Activated CD4-positive, alpha-beta T cell treated with anti-CD3 and anti-CD28 coated beads, Interleukin-2, amount 10 ng/mL, durations not matched to agents 7 days and 5 days (primary cell): ENCODE results near the gene PIK3R5. TPM values are rescaled to one million over a fixed set of nuclear protein-coding genes. Genes with fewer than 3 reads are reported as not detected.
A peak's percentile ranks its signal among the peaks of the same experiment; 100 is the strongest.

ENCODE experiments used
- CTCF ChIA-PET: fragments of 350-600 bp; sonication (Branson Sonifier 250); formaldehyde crosslinking; loops from one replicate; lab custom pipeline; 2021; ENCODE audit warnings: antibody characterized with exemption; lab: Charles Lee
- POLR2A ChIA-PET: fragments of 350-600 bp; sonication (Branson Sonifier 250); formaldehyde crosslinking; loops from one replicate; lab custom pipeline; 2021; ENCODE audit warnings: antibody characterized with exemption; lab: Charles Lee
- DNase-seq: peaks from one replicate; pipeline ENCODE4 v3.0.0-alpha.2; 2020
- H3K27ac Mint-ChIP-seq: one replicate; pipeline ENCODE4 v1.8.0; 2021; ENCODE audit warnings: mild to moderate bottlenecking, moderate library complexity, mixed read lengths
- H3K27me3 Mint-ChIP-seq: one replicate; pipeline ENCODE4 v1.8.0; 2021; ENCODE audit warnings: mixed read lengths
- H3K36me3 Mint-ChIP-seq: one replicate; pipeline ENCODE4 v1.8.0; 2021; ENCODE audit warnings: low read depth, mixed read lengths
- H3K4me1 Mint-ChIP-seq: one replicate; pipeline ENCODE4 v1.8.0; 2021; ENCODE audit warnings: mixed read lengths
- H3K4me3 Mint-ChIP-seq: one replicate; pipeline ENCODE4 v1.8.0; 2021; ENCODE audit warnings: mild to moderate bottlenecking, moderate library complexity, mixed read lengths
- H3K9me3 Mint-ChIP-seq: one replicate; pipeline ENCODE4 v1.8.0; 2021; ENCODE audit warnings: mixed read lengths
- total RNA-seq, 2 experiments: library from RNA; stranded (reverse); gene quantifications; one replicate each; pipeline ENCODE4 v1.2.3, GENCODE V29; 2021

PIK3R5 gene
- total RNA-seq, 2 experiments from 2014 or later = 73.4 to 77.6 TPM

GRCh38 chr17:8976638-8977037 is 11.1 kb upstream of the PIK3R5 start:
- POLR2A ChIA-PET = no interaction called here
- no peaks in the 10 kb centered on the region for H3K4me1 Mint-ChIP-seq

GRCh38 chr17:8975091-8975725 is 9.7 kb upstream of the PIK3R5 start:
- Mint-ChIP-seq H3K27ac (no peak overlapping the region), H3K4me3 (no peak overlapping the region), H3K9me3 (peaks cover 7% of the 10 kb centered on the region), H3K27me3 (no peaks in the 10 kb centered on the region), H3K4me1 (no peaks in the 10 kb centered on the region), H3K36me3 (no peaks in the 10 kb centered on the region)
- CTCF ChIA-PET = interaction anchor here (0.6 kb wide), 1 partner anchor 117 kb away, joined by 3 read pairs; no protein-coding TSS in a partner anchor
- DNase-seq = no peak
- POLR2A ChIA-PET = no interaction called here

More at GRCh38 chr17:8976638-8977037, 11.1 kb upstream of the PIK3R5 start:
- no peak for DNase-seq
- no peak overlapping the region for H3K27ac Mint-ChIP-seq
- no peaks in the 10 kb centered on the region for H3K27me3 Mint-ChIP-seq
- H3K9me3 Mint-ChIP-seq = peaks cover 4% of the 10 kb centered on the region
- H3K4me3 Mint-ChIP-seq = no peak overlapping the region
- no peaks in the 10 kb centered on the region for H3K36me3 Mint-ChIP-seq
- CTCF ChIA-PET = no interaction called here

- Mint-ChIP-seq H3K4me1 (peaks cover 24% of the 10 kb centered on the region), H3K4me3 (no peak overlapping the region), H3K27ac (no peak overlapping the region), H3K27me3 (no peaks in the 10 kb centered on the region), H3K36me3 (peaks cover 14% of the 10 kb centered on the region), H3K9me3 (peaks cover 18% of the 10 kb centered on the region)
- ChIA-PET CTCF (interaction anchor here (1.0 kb wide), 1 partner anchor 24 kb away, joined by 3 read pairs; no protein-coding TSS in a partner anchor), POLR2A (no interaction called here)
- DNase-seq = no peak
Measured at GRCh38 chr17:8969901-8970300, 4.4 kb upstream of the PIK3R5 start.

GRCh38 chr17:8968503-8968902 is 3.0 kb upstream of the PIK3R5 start:
- Mint-ChIP-seq H3K27me3 (no peaks in the 10 kb centered on the region), H3K4me3 (no peak overlapping the region), H3K9me3 (peaks cover 18% of the 10 kb centered on the region), H3K36me3 (peaks cover 24% of the 10 kb centered on the region), H3K4me1 (peaks cover 30% of the 10 kb centered on the region), H3K27ac (no peak overlapping the region)
- ChIA-PET CTCF (no interaction called here), POLR2A (no interaction called here)
- DNase-seq = no peak

GRCh38 chr17:8967861-8968260 is 2.4 kb upstream of the PIK3R5 start:
- H3K4me3 Mint-ChIP-seq = no peak overlapping the region
- no peaks in the 10 kb centered on the region for H3K27me3 Mint-ChIP-seq
- ChIA-PET POLR2A (no interaction called here), CTCF (no interaction called here)
- H3K9me3 Mint-ChIP-seq = peaks cover 18% of the 10 kb centered on the region
- DNase-seq = no peak
- H3K36me3 Mint-ChIP-seq = peaks cover 31% of the 10 kb centered on the region
- peaks cover 36% of the 10 kb centered on the region for H3K4me1 Mint-ChIP-seq
- H3K27ac Mint-ChIP-seq = peak overlapping the region; percentile 21

GRCh38 chr17:8966926-8967325 is 1.4 kb upstream of the PIK3R5 start:
- peaks cover 18% of the 10 kb centered on the region for H3K9me3 Mint-ChIP-seq
- peaks cover 37% of the 10 kb centered on the region for H3K36me3 Mint-ChIP-seq
- H3K27ac Mint-ChIP-seq = no peak overlapping the region

GRCh38 chr17:8964801-8965393 is 610 bp downstream of the PIK3R5 start:
- H3K27me3 Mint-ChIP-seq = no peaks in the 10 kb centered on the region
- CTCF ChIA-PET = interaction anchor here (1.2 to 1.8 kb wide), 3 partner anchors 8 to 64 kb away, joined by 3 to 6 read pairs (median 3); no protein-coding TSS in a partner anchor
- H3K36me3 Mint-ChIP-seq = peaks cover 56% of the 10 kb centered on the region
- POLR2A ChIA-PET = interaction anchor here (2.1 kb wide), 1 partner anchor 23 kb away, joined by 6 read pairs; no protein-coding TSS in a partner anchor
- peaks cover 13% of the 10 kb centered on the region for H3K9me3 Mint-ChIP-seq
- H3K4me1 Mint-ChIP-seq = peaks cover 64% of the 10 kb centered on the region
- peak; percentile 51 for DNase-seq
- peak overlapping the region; percentile 97 for H3K4me3 Mint-ChIP-seq
- peak overlapping the region; percentile 98 for H3K27ac Mint-ChIP-seq

More at GRCh38 chr17:8966926-8967325, 1.4 kb upstream of the PIK3R5 start:
- no peak for DNase-seq
- ChIA-PET CTCF (no interaction called here), POLR2A (no interaction called here)
- peak overlapping the region; percentile 97 for H3K4me3 Mint-ChIP-seq
- H3K27me3 Mint-ChIP-seq = no peaks in the 10 kb centered on the region
- H3K4me1 Mint-ChIP-seq = peaks cover 46% of the 10 kb centered on the region

GRCh38 chr17:8963647-8964258 is 1.8 kb downstream of the PIK3R5 start:
- peaks cover 67% of the 10 kb centered on the region for H3K36me3 Mint-ChIP-seq
- H3K27ac Mint-ChIP-seq = peak overlapping the region; percentile 89
- no peak for DNase-seq
- peaks cover 11% of the 10 kb centered on the region for H3K9me3 Mint-ChIP-seq
- CTCF ChIA-PET = interaction anchor here (0.5 to 1.8 kb wide), 10 partner anchors 9 to 950 kb away, joined by 3 to 6 read pairs (median 4); no protein-coding TSS in a partner anchor
- H3K4me3 Mint-ChIP-seq = peak overlapping the region; percentile 97
- no peaks in the 10 kb centered on the region for H3K27me3 Mint-ChIP-seq
- H3K4me1 Mint-ChIP-seq = peaks cover 75% of the 10 kb centered on the region
- POLR2A ChIA-PET = interaction anchor here (0.5 kb wide), 1 partner anchor 8 kb away, joined by 3 read pairs; no protein-coding TSS in a partner anchor

GRCh38 chr17:8963014-8963413 is 2.5 kb downstream of the PIK3R5 start:
- no peak for DNase-seq
- POLR2A ChIA-PET = no interaction called here
- CTCF ChIA-PET = interaction anchor here (0.5 to 1.8 kb wide), 8 partner anchors 8 to 949 kb away, joined by 3 to 6 read pairs (median 5); no protein-coding TSS in a partner anchor
- H3K4me3 Mint-ChIP-seq = peak overlapping the region; percentile 97
- peaks cover 78% of the 10 kb centered on the region for H3K4me1 Mint-ChIP-seq
- H3K9me3 Mint-ChIP-seq = peaks cover 5% of the 10 kb centered on the region
- peaks cover 69% of the 10 kb centered on the region for H3K36me3 Mint-ChIP-seq
- H3K27ac Mint-ChIP-seq = peak overlapping the region; percentile 89
- no peaks in the 10 kb centered on the region for H3K27me3 Mint-ChIP-seq

- POLR2A ChIA-PET = no interaction called here
- Mint-ChIP-seq H3K36me3 (peaks cover 73% of the 10 kb centered on the region), H3K27me3 (no peaks in the 10 kb centered on the region), H3K27ac (peak overlapping the region; percentile 48), H3K4me3 (no peak overlapping the region), H3K9me3 (no peaks in the 10 kb centered on the region), H3K4me1 (peaks cover 78% of the 10 kb centered on the region)
- no peak for DNase-seq
- CTCF ChIA-PET = interaction anchor here (1.1 to 1.2 kb wide), 2 partner anchors 13 to 22 kb away, joined by 4 to 5 read pairs; no protein-coding TSS in a partner anchor
Measured at GRCh38 chr17:8961829-8962228, 3.7 kb downstream of the PIK3R5 start.

- H3K4me1 Mint-ChIP-seq = peaks cover 84% of the 10 kb centered on the region
- CTCF ChIA-PET = interaction anchor here (0.6 to 1.1 kb wide), 2 partner anchors 20 to 25 kb away, joined by 3 to 4 read pairs; no protein-coding TSS in a partner anchor
- no peaks in the 10 kb centered on the region for H3K27me3 Mint-ChIP-seq
- POLR2A ChIA-PET = no interaction called here
- DNase-seq = no peak
- H3K9me3 Mint-ChIP-seq = no peaks in the 10 kb centered on the region
- H3K4me3 Mint-ChIP-seq = peak overlapping the region; percentile 15
- peak overlapping the region; percentile 81 for H3K27ac Mint-ChIP-seq
- H3K36me3 Mint-ChIP-seq = peaks cover 79% of the 10 kb centered on the region
Measured at GRCh38 chr17:8960325-8961140, 5.0 kb downstream of the PIK3R5 start.

GRCh38 chr17:8959312-8959918 is 6.1 kb downstream of the PIK3R5 start:
- H3K36me3 Mint-ChIP-seq = peaks cover 81% of the 10 kb centered on the region

More at GRCh38 chr17:8959312-8959918, 6.1 kb downstream of the PIK3R5 start:
- H3K4me3 Mint-ChIP-seq = peak overlapping the region; percentile 30
- ChIA-PET CTCF (no interaction called here), POLR2A (no interaction called here)
- peak overlapping the region; percentile 85 for H3K27ac Mint-ChIP-seq
- no peaks in the 10 kb centered on the region for H3K27me3 Mint-ChIP-seq
- no peaks in the 10 kb centered on the region for H3K9me3 Mint-ChIP-seq
- H3K4me1 Mint-ChIP-seq = peaks cover 94% of the 10 kb centered on the region
- DNase-seq = no peak
